ENCODE results near the gene LTC4S.

- TF ChIP-seq CTCF (IDR thresholded peaks at IDR 0.05; ENCODE audit: borderline replicate concordance, extremely low read depth, low read length, poor library complexity, severe bottlenecking) (no peak), EZH2 (IDR thresholded peaks at IDR 0.05; ENCODE audit: borderline replicate concordance, low read depth, low read length, severe bottlenecking) (no peak)
Measured at GRCh38 chr5:179795049-179795862, 1.5 kb downstream of the LTC4S start.
